BE2C (cell line): ENCODE measurements around the gene DRC3.
A peak's percentile ranks its signal among the peaks of the same experiment; 100 is the strongest.

Source experiments
- DNase-seq: peaks from one replicate; pipeline ENCODE4 v3.0.0-alpha.2; 2020
- H3K27me3 ChIP-seq: fragments of 250-450 bp; sonication (Bioruptor Pico); 2 replicates; pipeline ENCODE4 v1.5.1; 2020; ENCODE audit warnings: mild to moderate bottlenecking
- H3K36me3 ChIP-seq: fragments of 250-450 bp; sonication (Bioruptor Pico); 2 replicates; pipeline ENCODE4 v1.5.1; 2020; ENCODE audit warnings: mild to moderate bottlenecking
- H3K4me1 ChIP-seq: fragments of 250-450 bp; sonication (Bioruptor Pico); 2 replicates; pipeline ENCODE4 v1.5.1; 2020
- H3K4me3 ChIP-seq: 2 replicates; pipeline ENCODE4 v1.5.1; 2011; ENCODE audit warnings: low read depth, low read length
- H3K9me3 ChIP-seq: fragments of 250-450 bp; sonication (Bioruptor Pico); 2 replicates; pipeline ENCODE4 v1.5.1; 2020
- CTCF ChIP-seq: IDR thresholded peaks from 2 replicates; pipeline ENCODE4 v1.5.1; 2012; ENCODE audit warnings: mild to moderate bottlenecking, low read depth, low read length

Gene DRC3

GRCh38 chr17:17946093-17946492 is 26.6 kb upstream of the DRC3 start:
- no peak for DNase-seq
- Histone ChIP-seq H3K36me3 (no peaks in the 10 kb centered on the region), H3K4me1 (peaks cover 23% of the 10 kb centered on the region), H3K27me3 (no peaks in the 10 kb centered on the region), H3K9me3 (no peaks in the 10 kb centered on the region), H3K4me3 (no peak overlapping the region)
- no peak for TF ChIP-seq CTCF

GRCh38 chr17:17947309-17947708 is 25.4 kb upstream of the DRC3 start:
- Histone ChIP-seq H3K4me1 (peaks cover 20% of the 10 kb centered on the region), H3K9me3 (no peaks in the 10 kb centered on the region), H3K36me3 (no peaks in the 10 kb centered on the region), H3K27me3 (no peaks in the 10 kb centered on the region), H3K4me3 (no peak overlapping the region)
- no peak for DNase-seq
- TF ChIP-seq CTCF: no peak

GRCh38 chr17:17947966-17948365 is 24.7 kb upstream of the DRC3 start:
- TF ChIP-seq CTCF: no peak
- Histone ChIP-seq H3K9me3 (no peaks in the 10 kb centered on the region), H3K36me3 (no peaks in the 10 kb centered on the region), H3K4me1 (peaks cover 20% of the 10 kb centered on the region), H3K27me3 (no peaks in the 10 kb centered on the region), H3K4me3 (no peak overlapping the region)
- no peak for DNase-seq

- no peak for DNase-seq
These were observed 22.3 kb upstream of the DRC3 start for GRCh38 chr17:17950347-17950746.

GRCh38 chr17:17950806-17951205 is 21.9 kb upstream of the DRC3 start:
- H3K27me3 ChIP-seq: no peaks in the 10 kb centered on the region
- no peak overlapping the region for H3K4me3 ChIP-seq

More at GRCh38 chr17:17950347-17950746, 22.3 kb upstream of the DRC3 start:
- no peak for TF ChIP-seq CTCF
- Histone ChIP-seq H3K27me3 (no peaks in the 10 kb centered on the region), H3K4me1 (peaks cover 6% of the 10 kb centered on the region; the same call in 1 of the 2 replicates), H3K9me3 (no peaks in the 10 kb centered on the region), H3K4me3 (no peak overlapping the region), H3K36me3 (no peaks in the 10 kb centered on the region)

GRCh38 chr17:17951524-17951923 is 21.1 kb upstream of the DRC3 start:
- Histone ChIP-seq H3K4me1 (peaks cover 6% of the 10 kb centered on the region; the same call in 1 of the 2 replicates), H3K4me3 (no peak overlapping the region), H3K9me3 (no peaks in the 10 kb centered on the region), H3K36me3 (no peaks in the 10 kb centered on the region), H3K27me3 (no peaks in the 10 kb centered on the region)
- no peak for TF ChIP-seq CTCF
- DNase-seq: no peak

More at GRCh38 chr17:17950806-17951205, 21.9 kb upstream of the DRC3 start:
- peak; percentile 17; the same call in 1 of the 2 replicates for TF ChIP-seq CTCF
- DNase-seq: no peak
- no peaks in the 10 kb centered on the region for H3K9me3 ChIP-seq
- no peaks in the 10 kb centered on the region for H3K36me3 ChIP-seq
- peaks cover 6% of the 10 kb centered on the region; the same call in 1 of the 2 replicates for H3K4me1 ChIP-seq
